PFSK-1 (cell line): Measurements from ENCODE around the gene CCDC85C.

Source experiments
- FOXP2 ChIP-seq: optimal IDR thresholded peaks from 2 replicates; pipeline ENCODE3; 2011; ENCODE audit warnings: borderline replicate concordance, control low read depth, inconsistent platforms; ENCODE audit not compliant: insufficient read depth; ENCODE audit errors: extremely low read length, extremely low read depth
- POLR2AphosphoS5 ChIP-seq: IDR thresholded peaks from 2 replicates; pipeline ENCODE4 v1.6.1; 2012; ENCODE audit warnings: low read depth, mild to moderate bottlenecking, control low read depth, low read length, moderate library complexity
- TAF1 ChIP-seq: IDR thresholded peaks from 2 replicates; pipeline ENCODE4 v1.6.1; 2012; ENCODE audit warnings: low read length, control low read depth, borderline replicate concordance; ENCODE audit not compliant: insufficient read depth
- TF ChIP-seq, protein P1 (sequence below), 2 experiments: IDR thresholded peaks; 2 replicates each; pipeline versions ENCODE4 v1.6.1 to v1.8.0; 2011 to 2012; ENCODE audit warnings: low read depth in 2 of 2, low read length in 2 of 2, control low read depth in 1 of 2, inconsistent platforms in 1 of 2, mild to moderate bottlenecking in 1 of 2, moderate library complexity in 1 of 2; ENCODE audit not compliant: insufficient read depth in 1 of 2

DNA sequence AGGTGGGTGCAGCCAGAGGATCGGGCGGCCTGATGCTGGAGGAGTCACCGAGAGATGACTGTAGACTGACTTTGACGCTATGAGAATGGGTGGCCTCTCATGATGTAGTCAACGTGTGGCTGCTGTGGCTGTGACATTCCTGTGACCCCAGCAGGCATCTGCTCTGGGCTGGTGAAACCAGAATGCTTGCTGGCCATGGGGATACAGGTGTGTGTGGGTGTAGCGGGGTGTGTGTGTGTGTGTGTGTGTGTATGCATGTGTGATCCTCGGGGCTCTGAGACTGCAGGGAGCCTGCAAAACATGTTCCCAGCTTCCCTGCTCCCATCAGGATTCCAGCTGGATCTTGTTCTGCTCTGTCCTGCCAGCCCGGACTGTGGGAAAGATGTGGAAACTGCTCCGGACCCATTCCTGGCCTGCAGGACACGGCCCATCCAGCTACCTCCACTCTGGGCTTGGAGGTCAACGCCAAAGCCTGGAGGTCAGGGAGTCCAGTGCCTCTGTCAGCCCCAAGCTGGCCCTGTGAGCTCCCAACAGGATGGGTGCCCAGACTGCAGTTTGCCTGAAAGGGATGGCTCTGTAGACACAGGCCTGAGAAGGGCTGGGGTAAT is 22.1 kb upstream of the CCDC85C start:
- TF ChIP-seq TAF1 (no peak), POLR2AphosphoS5 (no peak), FOXP2 (no peak)
- TF ChIP-seq, protein P1, sequence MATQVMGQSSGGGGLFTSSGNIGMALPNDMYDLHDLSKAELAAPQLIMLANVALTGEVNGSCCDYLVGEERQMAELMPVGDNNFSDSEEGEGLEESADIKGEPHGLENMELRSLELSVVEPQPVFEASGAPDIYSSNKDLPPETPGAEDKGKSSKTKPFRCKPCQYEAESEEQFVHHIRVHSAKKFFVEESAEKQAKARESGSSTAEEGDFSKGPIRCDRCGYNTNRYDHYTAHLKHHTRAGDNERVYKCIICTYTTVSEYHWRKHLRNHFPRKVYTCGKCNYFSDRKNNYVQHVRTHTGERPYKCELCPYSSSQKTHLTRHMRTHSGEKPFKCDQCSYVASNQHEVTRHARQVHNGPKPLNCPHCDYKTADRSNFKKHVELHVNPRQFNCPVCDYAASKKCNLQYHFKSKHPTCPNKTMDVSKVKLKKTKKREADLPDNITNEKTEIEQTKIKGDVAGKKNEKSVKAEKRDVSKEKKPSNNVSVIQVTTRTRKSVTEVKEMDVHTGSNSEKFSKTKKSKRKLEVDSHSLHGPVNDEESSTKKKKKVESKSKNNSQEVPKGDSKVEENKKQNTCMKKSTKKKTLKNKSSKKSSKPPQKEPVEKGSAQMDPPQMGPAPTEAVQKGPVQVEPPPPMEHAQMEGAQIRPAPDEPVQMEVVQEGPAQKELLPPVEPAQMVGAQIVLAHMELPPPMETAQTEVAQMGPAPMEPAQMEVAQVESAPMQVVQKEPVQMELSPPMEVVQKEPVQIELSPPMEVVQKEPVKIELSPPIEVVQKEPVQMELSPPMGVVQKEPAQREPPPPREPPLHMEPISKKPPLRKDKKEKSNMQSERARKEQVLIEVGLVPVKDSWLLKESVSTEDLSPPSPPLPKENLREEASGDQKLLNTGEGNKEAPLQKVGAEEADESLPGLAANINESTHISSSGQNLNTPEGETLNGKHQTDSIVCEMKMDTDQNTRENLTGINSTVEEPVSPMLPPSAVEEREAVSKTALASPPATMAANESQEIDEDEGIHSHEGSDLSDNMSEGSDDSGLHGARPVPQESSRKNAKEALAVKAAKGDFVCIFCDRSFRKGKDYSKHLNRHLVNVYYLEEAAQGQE (IDR thresholded peaks at IDR 0.05; ENCODE audit: insufficient read depth in 1 of 2, low read depth in 2 of 2, low read length in 2 of 2) = no peak
